ENCODE measurements around the gene GET4.
"Not testable (repeated sequence)": the region's sequence is repeated elsewhere in the genome, so short reads cannot be mapped to it uniquely, and the experiment has no call there.

Gene GET4

DNA sequence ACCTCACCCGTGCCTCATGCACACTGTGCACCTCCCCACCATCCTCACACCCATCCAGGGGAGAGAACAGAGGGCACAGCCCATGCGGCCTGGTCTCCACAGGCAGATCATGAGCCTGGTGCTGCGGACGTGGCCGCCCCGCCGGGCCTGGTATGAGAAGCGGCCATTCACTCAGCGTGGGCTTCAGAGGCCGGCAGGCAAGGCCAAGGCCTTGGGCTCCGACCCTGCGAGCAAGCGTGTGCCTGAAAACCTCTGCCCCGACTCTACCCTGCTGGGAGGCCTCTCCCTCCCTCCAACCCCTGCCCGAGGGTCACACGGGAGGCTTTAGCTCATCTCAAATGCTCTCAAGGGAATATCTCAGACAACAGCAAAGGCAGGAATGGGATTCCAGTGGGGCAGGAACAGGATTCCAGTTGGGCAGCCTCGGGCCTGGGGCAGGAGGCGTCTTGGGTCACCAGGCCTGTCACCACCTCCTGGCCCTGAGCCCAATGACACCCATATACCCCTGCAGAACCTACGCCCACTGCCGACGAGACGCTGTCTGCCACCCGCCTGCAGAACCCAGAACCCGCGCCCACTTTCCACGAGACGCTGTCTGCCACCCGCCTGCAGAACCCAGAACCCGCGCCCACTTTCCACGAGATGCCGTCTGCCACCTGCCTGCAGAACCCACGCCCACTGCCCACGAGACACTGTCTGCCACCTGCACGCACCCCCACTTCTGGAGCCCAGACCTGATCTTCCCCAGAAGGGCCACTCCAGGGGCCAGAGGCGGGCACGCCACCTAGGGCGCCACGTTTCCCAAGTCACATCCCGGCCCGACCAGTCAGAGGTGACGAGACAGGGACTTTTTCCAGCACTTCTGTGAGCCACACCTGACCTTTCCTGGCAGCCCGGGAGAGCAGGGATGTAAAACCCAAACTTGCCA lies 39.2 kb downstream of the GET4 start:
- no peak for DNase-seq (ENCODE audit: low read depth, low spot score)

- no peak for DNase-seq (ENCODE audit: low read depth, low spot score)
Measured at GRCh38 chr7:916291-916941, 40.1 kb downstream of the GET4 start.

DNA sequence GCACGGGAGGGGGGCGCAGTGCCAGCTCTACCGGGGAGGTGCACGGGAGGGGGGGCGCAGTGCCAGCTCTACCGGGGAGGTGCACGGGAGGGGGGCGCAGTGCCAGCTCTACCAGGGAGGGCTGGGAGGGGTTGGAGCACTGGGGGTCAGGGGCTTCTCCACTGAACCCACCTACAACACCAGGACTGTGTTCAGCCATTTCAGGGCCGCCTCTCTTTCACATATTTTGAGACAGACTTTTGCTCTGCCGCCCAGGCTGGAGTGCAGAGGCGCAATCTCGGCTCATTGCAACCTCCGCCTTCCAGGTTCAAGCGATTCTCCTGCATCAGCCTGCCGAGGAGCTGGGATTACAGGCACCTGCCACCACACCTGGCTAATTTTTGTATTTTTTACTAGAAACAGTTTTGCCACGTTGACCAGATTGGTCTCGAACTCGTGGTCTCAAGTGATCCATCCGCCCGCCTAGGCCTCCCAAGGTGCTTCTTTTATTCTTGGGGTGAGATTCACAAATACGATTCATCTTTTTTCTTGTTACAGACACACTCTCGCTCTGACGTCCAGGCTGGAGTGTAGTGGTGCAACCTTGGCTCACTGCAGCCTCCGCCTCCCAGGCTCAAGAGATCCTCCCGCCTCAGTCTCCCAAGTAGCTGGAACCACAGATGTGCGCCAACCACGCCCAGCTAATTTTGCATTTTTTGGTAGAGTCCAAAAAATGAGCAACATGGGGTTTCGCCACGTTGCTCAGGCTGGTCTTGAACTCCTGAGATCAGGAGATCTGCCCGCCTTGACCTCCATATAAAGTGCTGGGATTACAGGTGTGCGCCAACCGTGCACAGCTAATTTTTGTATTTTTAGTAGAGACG lies 41.1 kb downstream of the GET4 start:
- DNase-seq (ENCODE audit: low read depth, low spot score), result no peak

- DNase-seq (ENCODE audit: low read depth, low spot score), result no peak
Measured at GRCh38 chr7:918118-918425, 41.7 kb downstream of the GET4 start.

DNA sequence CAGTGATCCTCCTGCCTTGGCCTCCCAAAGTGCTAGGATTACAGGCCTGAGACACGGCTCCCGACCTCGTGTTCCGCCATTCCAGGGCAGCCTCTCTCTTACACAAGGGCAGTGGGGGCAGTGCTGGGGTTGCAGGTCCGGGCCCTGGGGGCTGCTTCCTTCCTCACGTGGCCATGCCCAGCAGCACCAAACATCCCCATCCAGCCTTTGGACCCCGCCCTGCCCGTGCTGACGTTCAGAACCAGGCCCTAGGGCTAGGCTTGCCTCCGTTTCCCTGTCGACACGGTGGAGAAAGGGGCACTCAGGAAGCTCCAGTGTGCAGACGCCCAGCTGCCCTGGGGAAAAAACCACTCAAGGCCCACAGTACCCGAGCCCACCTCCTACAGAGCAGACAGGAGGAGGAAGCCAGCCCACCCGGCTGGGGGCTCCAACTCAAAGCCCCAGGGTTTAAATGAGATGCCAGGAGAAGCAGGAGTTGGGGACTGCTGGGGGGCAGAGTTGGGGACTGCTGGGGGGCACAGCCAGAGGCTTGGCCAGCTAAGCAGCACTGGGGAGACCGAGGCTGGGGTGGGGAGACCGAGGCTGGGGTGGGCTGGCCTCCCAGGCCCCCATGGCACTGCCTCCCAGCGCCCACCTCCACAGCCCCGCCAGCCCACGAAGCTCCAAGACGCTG lies 42.2 kb downstream of the GET4 start:
- no peak for DNase-seq (ENCODE audit: low read depth, low spot score)

DNA sequence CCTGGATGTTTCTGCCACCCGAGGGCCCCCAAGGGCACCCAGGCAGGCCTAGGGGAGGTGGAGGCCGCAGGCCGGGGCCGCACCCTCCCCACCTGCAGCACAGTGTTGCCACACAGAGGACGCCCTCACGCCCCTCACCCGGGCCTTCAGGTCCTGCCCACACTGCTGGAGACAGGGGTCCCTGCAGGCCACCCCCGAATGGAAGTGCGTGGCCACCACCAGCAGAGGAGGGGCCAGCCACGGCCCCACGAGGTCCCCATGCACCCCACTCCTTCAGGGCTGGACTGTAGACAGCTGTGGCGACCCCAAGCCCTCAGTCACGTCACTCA lies 42.7 kb downstream of the GET4 start:
- no peak for DNase-seq (ENCODE audit: low read depth, low spot score)

DNA sequence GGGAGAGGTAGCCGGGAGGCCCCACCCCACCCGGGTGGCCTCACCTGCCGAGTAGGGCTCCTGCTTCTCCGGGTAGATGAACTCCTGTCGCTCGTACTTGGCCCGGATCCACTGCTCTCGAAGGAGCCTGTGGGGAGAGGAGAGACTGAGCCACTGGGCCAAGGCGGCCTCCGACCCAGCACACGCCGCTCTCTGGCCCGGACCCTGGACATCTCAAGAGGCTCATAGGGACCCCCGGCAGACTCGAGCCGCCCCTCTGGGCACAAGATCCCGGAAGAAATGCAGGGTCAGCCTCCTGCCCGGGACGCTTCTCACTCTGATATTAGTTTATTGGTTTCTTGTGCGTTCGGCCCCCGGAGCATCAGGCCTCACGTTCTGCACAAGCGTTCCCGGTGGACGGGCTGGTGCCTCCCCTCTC lies 43.6 kb downstream of the GET4 start:
- DNase-seq (ENCODE audit: low read depth, low spot score), result no peak

- no peak for DNase-seq (ENCODE audit: low read depth, low spot score)
Measured at GRCh38 chr7:920351-921070, 44.2 kb downstream of the GET4 start.

DNA sequence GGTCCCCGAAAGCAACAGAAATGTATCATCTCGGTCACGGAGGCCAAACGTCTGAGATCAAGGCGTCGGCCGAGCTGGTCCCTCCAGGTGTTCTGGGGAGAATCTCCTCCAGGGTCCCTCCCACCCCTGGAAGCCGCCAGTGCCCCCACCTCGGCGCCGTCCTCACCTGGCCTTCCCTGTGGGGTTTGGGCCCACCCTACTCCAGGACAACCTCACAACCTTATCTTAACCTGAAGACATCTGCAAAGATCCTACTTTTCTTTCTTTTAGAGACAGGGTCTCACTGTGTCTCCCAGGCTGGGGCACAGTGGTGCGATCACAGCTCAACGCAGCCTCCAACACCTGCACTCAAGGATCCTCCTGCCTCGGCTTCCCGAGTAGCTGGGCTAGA lies 44.7 kb downstream of the GET4 start:
- DNase-seq (ENCODE audit: low read depth, low spot score), result no peak

GRCh38 chr7:921581-922333 lies 45.4 kb downstream of the GET4 start:
- no peak for DNase-seq (ENCODE audit: low read depth, low spot score)

DNA sequence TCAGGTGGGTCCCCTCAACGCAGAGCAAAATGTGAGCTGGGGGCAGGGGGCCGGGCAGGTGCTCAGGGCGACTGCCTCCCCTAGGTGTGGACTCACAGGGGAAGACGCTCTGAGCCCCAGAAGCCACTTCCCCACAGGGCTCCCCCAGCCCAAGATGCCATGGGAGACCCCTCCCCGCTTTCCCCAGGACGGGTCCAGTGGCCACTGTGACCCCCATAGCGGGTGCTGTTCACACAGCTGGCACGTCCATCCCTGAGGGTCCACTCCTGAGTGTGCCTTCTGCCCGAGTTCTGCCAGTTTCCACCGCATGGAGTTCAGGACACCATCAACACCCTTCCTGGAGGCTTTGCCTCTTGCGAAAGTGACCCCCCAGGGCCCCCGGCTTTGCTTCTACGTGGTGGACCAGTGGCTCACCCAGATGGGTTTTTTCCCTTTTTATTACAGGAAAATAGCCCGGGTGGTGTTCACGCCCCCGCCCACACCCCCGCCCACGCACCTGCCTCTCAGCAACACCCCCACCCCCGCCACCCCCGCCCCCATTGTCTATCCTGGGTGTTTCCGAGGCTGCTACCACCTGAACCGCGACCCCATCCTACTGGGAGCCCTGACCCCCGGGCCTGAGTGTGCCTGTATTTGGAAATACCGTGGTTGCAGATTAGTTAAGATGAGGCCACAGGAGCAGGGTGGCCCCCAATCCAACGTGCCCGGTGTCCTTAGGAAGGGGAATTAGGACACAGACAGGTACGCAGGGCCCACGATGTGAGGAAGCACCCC lies 46.2 kb downstream of the GET4 start:
- DNase-seq (ENCODE audit: low read depth, low spot score), result no peak

- peak; percentile 49 for DNase-seq (ENCODE audit: low read depth, low spot score)
Measured at GRCh38 chr7:923108-924041, 47.0 kb downstream of the GET4 start.

- not testable (repeated sequence) for DNase-seq (ENCODE audit: low read depth, low spot score)
Measured at GRCh38 chr7:924042-924441, 47.7 kb downstream of the GET4 start.

DNA sequence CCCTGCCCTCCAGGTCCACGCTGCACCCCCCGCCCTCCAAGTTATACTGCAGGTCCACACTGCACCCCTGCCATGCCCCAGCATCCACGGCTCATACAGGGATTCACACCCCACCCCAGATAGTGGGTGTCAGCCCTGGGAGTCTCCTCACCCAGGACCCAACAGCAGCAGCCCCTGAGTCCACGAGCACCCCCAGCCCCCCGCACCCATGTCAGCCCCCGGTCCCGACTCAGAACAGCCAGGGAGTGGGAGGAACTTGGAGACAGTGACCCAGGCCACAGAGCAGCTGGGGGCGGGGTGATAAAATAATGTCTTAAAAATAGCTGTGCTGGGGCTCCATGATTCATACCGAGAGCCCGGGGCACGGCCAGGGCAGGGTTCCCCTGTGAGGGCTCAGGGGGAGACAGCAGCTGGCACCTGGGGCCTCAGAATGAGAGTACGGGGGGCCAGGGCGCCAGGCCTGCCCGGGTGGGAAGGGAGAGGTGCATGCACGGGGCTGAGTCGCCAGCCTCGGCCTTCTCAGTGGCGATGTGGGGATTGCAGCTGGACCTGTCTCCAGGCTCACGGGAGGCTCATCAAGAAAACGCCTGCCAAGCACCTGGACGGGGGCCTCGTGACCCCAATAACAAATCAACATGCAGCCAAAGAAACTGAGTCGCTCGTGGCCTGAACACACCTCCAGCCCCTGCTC lies 48.3 kb downstream of the GET4 start:
- DNase-seq (ENCODE audit: low read depth, low spot score), result no peak

GRCh38 chr7:925601-926000 lies 49.2 kb downstream of the GET4 start:
- no peak for DNase-seq (ENCODE audit: low read depth, low spot score)

DNA sequence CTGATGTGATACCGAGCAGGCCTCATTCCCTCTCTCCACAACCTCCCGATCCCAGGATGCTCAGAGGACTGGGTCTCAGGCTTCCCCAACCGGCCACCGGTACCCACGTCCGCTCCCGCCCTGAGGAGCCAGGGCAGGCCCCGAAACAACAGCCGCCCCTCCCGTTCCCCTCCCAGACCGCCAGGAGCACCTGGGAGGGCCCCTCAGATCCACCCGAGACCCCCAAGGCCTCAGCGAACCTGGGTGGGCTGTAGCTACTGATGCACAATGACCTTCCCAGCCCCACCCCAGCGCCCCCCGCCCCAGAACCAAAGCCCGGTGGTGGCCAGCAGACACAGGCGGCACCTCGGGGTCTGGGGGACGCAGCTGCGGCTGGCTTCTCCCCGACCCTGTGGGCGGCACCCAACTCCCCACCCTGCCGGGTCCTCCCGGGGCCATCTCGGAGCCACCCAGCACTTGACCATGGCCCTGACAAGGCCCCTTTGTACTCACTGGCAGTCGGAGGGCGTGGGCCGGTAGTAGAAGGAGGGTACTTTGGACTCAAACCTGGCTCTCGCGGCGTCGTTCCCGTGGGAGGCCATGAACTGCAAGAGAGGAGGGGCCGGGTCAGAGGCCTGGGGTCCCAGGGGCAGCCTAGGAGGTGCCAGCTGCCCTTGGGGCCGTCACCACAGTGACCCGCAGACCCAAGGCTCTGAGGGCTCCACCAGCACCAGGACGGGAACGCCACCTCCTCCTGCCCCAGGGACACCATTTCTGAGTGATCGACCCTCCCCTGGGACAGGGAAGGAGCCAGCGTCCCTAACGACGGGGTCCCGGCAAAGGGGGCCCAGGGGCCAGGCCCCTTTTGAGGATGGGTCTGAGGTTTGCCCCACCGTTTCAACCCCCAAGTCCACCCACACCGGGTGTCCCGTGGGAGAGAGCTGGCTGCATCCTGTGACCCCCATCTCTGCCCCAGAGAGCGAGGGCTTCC lies 50.0 kb downstream of the GET4 start:
- DNase-seq (ENCODE audit: low read depth, low spot score), result no peak

All from astrocyte of the hippocampus (primary cell).